GM19099 (cell line): ENCODE results near the gene KDR.

Source experiments
- POLR2A ChIP-seq: IDR thresholded peaks from 3 replicates; pipeline ENCODE4 v1.6.1; 2011; ENCODE audit warnings: low read depth; ENCODE audit not compliant: insufficient read length; ENCODE audit errors: extremely low read depth

The KDR gene

GRCh38 chr4:55032179-55032578, 93.2 kb downstream of the KDR start:
- no peak for TF ChIP-seq POLR2A

GRCh38 chr4:55031158-55031557, 94.2 kb downstream of the KDR start:
- no peak for TF ChIP-seq POLR2A

GRCh38 chr4:55030589-55030988, 94.8 kb downstream of the KDR start:
- TF ChIP-seq POLR2A: no peak

- no peak for TF ChIP-seq POLR2A
Observed at GRCh38 chr4:55029821-55030503, 95.4 kb downstream of the KDR start.

GRCh38 chr4:55029321-55029720, 96.1 kb downstream of the KDR start:
- no peak for TF ChIP-seq POLR2A
